DOHH2 (cell line): ENCODE measurements around the gene CFAP251.
A peak's percentile ranks its signal among the peaks of the same experiment; 100 is the strongest.

Experiments used
- H3F3A ChIP-seq: fragments of 200-600 bp; sonication (generic), shearing (Covaris generic); 2 replicates; pipeline ENCODE4 v1.6.0; 2016; ENCODE audit warnings: antibody characterized with exemption, mild to moderate bottlenecking; ENCODE audit not compliant: control insufficient read depth, insufficient read depth
- H3K27ac ChIP-seq: fragments of 200-600 bp; sonication (generic); 2 replicates; pipeline ENCODE4 v1.5.1; 2014; ENCODE audit warnings: low read depth, mild to moderate bottlenecking, low read length, moderate library complexity
- H3K27me3 ChIP-seq: fragments of 200-600 bp; sonication (generic); 2 replicates; pipeline ENCODE4 v1.6.1; 2014; ENCODE audit warnings: mild to moderate bottlenecking, low read length, mixed read lengths; ENCODE audit not compliant: control insufficient read depth
- H3K36me3 ChIP-seq: fragments of 200-600 bp; sonication (generic); 2 replicates; pipeline ENCODE4 v1.6.1; 2014; ENCODE audit warnings: mild to moderate bottlenecking, low read length, moderate library complexity, mixed read lengths; ENCODE audit not compliant: control insufficient read depth
- H3K4me1 ChIP-seq: fragments of 200-600 bp; sonication (generic); 2 replicates; pipeline ENCODE4 v1.6.1; 2014; ENCODE audit warnings: mild to moderate bottlenecking, low read length, mixed read lengths; ENCODE audit not compliant: control insufficient read depth
- H3K4me2 ChIP-seq: fragments of 200-600 bp; sonication (generic); 2 replicates; pipeline ENCODE4 v1.6.0; 2014; ENCODE audit warnings: mild to moderate bottlenecking, low read length, moderate library complexity
- H3K4me3 ChIP-seq: fragments of 200-600 bp; sonication (generic); 2 replicates; pipeline ENCODE4 v1.5.1; 2014; ENCODE audit warnings: mild to moderate bottlenecking, low read length, mixed read lengths
- H3K79me2 ChIP-seq: fragments of 200-600 bp; sonication (generic); 2 replicates; pipeline ENCODE4 v1.6.1; 2014; ENCODE audit warnings: mild to moderate bottlenecking, low read length, mixed read lengths; ENCODE audit not compliant: control insufficient read depth
- H3K9me2 ChIP-seq: fragments of 200-600 bp; sonication (generic); replicated peaks from 2 replicates; pipeline ENCODE4 v1.6.1; 2014; ENCODE audit warnings: mild to moderate bottlenecking, low read length, mixed read lengths; ENCODE audit not compliant: control insufficient read depth
- H3K9me3 ChIP-seq: fragments of 200-600 bp; sonication (generic); 2 replicates; pipeline ENCODE4 v1.6.1; 2014; ENCODE audit warnings: antibody characterized with exemption, low read length, mixed read lengths; ENCODE audit not compliant: control insufficient read depth, insufficient read depth
- H4K20me1 ChIP-seq: fragments of 200-600 bp; sonication (generic); 2 replicates; pipeline ENCODE4 v1.6.0; 2014; ENCODE audit warnings: low read depth, mild to moderate bottlenecking, antibody characterized with exemption, low read length, moderate library complexity; ENCODE audit not compliant: control insufficient read depth, insufficient read depth
- EZH2phosphoT487 ChIP-seq: fragments of 200-600 bp; sonication (generic); IDR thresholded peaks from 2 replicates; pipeline ENCODE4 v1.6.1; 2017; ENCODE audit warnings: borderline replicate concordance, mild to moderate bottlenecking, antibody characterized with exemption, low read length, moderate library complexity, mixed read lengths
- TF ChIP-seq, protein P1 (sequence below): fragments of 200-600 bp; sonication (generic); IDR thresholded peaks from one replicate; pipeline ENCODE4 v1.5.1; 2014; ENCODE audit warnings: antibody characterized with exemption, mild to moderate bottlenecking, low read depth, low read length; ENCODE audit not compliant: poor library complexity, severe bottlenecking

The CFAP251 gene

GRCh38 chr12:121961195-121961879 is 42.9 kb downstream of the CFAP251 start:
- H4K20me1 ChIP-seq, result no peaks in the 10 kb centered on the region

GRCh38 chr12:121963341-121964018 is 45.1 kb downstream of the CFAP251 start:
- Histone ChIP-seq H3K27ac (no peak overlapping the region), H4K20me1 (no peaks in the 10 kb centered on the region), H3F3A (peaks cover 7% of the 10 kb centered on the region), H3K4me2 (no peak overlapping the region), H3K9me2 (no peaks in the 10 kb centered on the region), H3K79me2 (no peaks in the 10 kb centered on the region), H3K27me3 (no peaks in the 10 kb centered on the region), H3K4me1 (peaks cover 24% of the 10 kb centered on the region), H3K36me3 (peaks cover 37% of the 10 kb centered on the region), H3K4me3 (no peak overlapping the region), H3K9me3 (no peaks in the 10 kb centered on the region)
- no peak for TF ChIP-seq EZH2phosphoT487
- TF ChIP-seq, protein P1, sequence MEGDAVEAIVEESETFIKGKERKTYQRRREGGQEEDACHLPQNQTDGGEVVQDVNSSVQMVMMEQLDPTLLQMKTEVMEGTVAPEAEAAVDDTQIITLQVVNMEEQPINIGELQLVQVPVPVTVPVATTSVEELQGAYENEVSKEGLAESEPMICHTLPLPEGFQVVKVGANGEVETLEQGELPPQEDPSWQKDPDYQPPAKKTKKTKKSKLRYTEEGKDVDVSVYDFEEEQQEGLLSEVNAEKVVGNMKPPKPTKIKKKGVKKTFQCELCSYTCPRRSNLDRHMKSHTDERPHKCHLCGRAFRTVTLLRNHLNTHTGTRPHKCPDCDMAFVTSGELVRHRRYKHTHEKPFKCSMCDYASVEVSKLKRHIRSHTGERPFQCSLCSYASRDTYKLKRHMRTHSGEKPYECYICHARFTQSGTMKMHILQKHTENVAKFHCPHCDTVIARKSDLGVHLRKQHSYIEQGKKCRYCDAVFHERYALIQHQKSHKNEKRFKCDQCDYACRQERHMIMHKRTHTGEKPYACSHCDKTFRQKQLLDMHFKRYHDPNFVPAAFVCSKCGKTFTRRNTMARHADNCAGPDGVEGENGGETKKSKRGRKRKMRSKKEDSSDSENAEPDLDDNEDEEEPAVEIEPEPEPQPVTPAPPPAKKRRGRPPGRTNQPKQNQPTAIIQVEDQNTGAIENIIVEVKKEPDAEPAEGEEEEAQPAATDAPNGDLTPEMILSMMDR, result no peak

More at GRCh38 chr12:121961195-121961879, 42.9 kb downstream of the CFAP251 start:
- no peaks in the 10 kb centered on the region for H3K27me3 ChIP-seq
- peaks cover 37% of the 10 kb centered on the region for H3K36me3 ChIP-seq
- no peaks in the 10 kb centered on the region for H3K9me2 ChIP-seq
- H3K79me2 ChIP-seq, result no peaks in the 10 kb centered on the region
- H3F3A ChIP-seq, result peaks cover 7% of the 10 kb centered on the region
- no peak overlapping the region for H3K4me2 ChIP-seq
- no peak overlapping the region for H3K4me3 ChIP-seq
- H3K4me1 ChIP-seq, result peaks cover 41% of the 10 kb centered on the region
- H3K27ac ChIP-seq, result no peak overlapping the region
- TF ChIP-seq, protein P1, result no peak
- no peak for TF ChIP-seq EZH2phosphoT487
- no peaks in the 10 kb centered on the region for H3K9me3 ChIP-seq

GRCh38 chr12:121964813-121965643 is 46.6 kb downstream of the CFAP251 start:
- H3K27me3 ChIP-seq, result no peaks in the 10 kb centered on the region
- H3K9me3 ChIP-seq, result no peaks in the 10 kb centered on the region
- H4K20me1 ChIP-seq, result no peaks in the 10 kb centered on the region
- H3K4me1 ChIP-seq, result peaks cover 33% of the 10 kb centered on the region
- peaks cover 3% of the 10 kb centered on the region for H3F3A ChIP-seq
- no peaks in the 10 kb centered on the region for H3K79me2 ChIP-seq
- TF ChIP-seq, protein P1, result no peak
- TF ChIP-seq EZH2phosphoT487, result no peak
- H3K4me3 ChIP-seq, result no peak overlapping the region
- no peaks in the 10 kb centered on the region for H3K9me2 ChIP-seq
- H3K27ac ChIP-seq, result no peak overlapping the region
- peak overlapping the region; percentile 21 for H3K4me2 ChIP-seq
- peaks cover 40% of the 10 kb centered on the region for H3K36me3 ChIP-seq
